Brain pericyte (primary cell): ENCODE results near the gene JAZF1.

Experiments used
- DNase-seq: peaks from one replicate; pipeline ENCODE4 v3.0.0-alpha.2; 2012; ENCODE audit warnings: low read depth, low spot score

Gene JAZF1

GRCh38 chr7:28191751-28192150 lies 11.2 kb upstream of the JAZF1 start:
- DNase-seq: no peak

- DNase-seq: no peak
These were observed 10.6 kb upstream of the JAZF1 start for GRCh38 chr7:28191184-28191583.

- DNase-seq: no peak
These were observed 9.6 kb upstream of the JAZF1 start for GRCh38 chr7:28190077-28190710.

GRCh38 chr7:28187012-28187411 lies 6.4 kb upstream of the JAZF1 start:
- DNase-seq: no peak

GRCh38 chr7:28183627-28184026 lies 3.0 kb upstream of the JAZF1 start:
- no peak for DNase-seq

- DNase-seq: no peak
These were observed 1.5 kb upstream of the JAZF1 start for GRCh38 chr7:28182071-28182471.

- DNase-seq: no peak
These were observed 821 bp upstream of the JAZF1 start for GRCh38 chr7:28181416-28181815.

- DNase-seq: no peak
These were observed 598 bp downstream of the JAZF1 start for GRCh38 chr7:28180031-28180363.

GRCh38 chr7:28179120-28180030 lies 1.2 kb downstream of the JAZF1 start:
- no peak for DNase-seq

- no peak for DNase-seq
These were observed 2.0 kb downstream of the JAZF1 start for GRCh38 chr7:28178599-28178998.

- DNase-seq: no peak
These were observed 2.8 kb downstream of the JAZF1 start for GRCh38 chr7:28177836-28178235.

- DNase-seq: no peak
These were observed 4.0 kb downstream of the JAZF1 start for GRCh38 chr7:28176645-28177044.

- DNase-seq: no peak
These were observed 4.4 kb downstream of the JAZF1 start for GRCh38 chr7:28176174-28176573.

GRCh38 chr7:28174901-28175661 lies 5.5 kb downstream of the JAZF1 start:
- no peak for DNase-seq

GRCh38 chr7:28174442-28174841 lies 6.2 kb downstream of the JAZF1 start:
- no peak for DNase-seq

GRCh38 chr7:28173531-28173930 lies 7.1 kb downstream of the JAZF1 start:
- no peak for DNase-seq

GRCh38 chr7:28172958-28173357 lies 7.6 kb downstream of the JAZF1 start:
- no peak for DNase-seq

- DNase-seq: no peak
These were observed 9.9 kb downstream of the JAZF1 start for GRCh38 chr7:28170701-28171100.

GRCh38 chr7:28169230-28169629 lies 11.4 kb downstream of the JAZF1 start:
- DNase-seq: no peak

GRCh38 chr7:28168393-28169158 lies 12.0 kb downstream of the JAZF1 start:
- no peak for DNase-seq

- DNase-seq: no peak
These were observed 13.4 kb downstream of the JAZF1 start for GRCh38 chr7:28166982-28167715.
